Measurements from ENCODE around the gene PIGQ. TPM values are rescaled to one million over a fixed set of nuclear protein-coding genes. Genes with fewer than 3 reads are reported as not detected.

Gene PIGQ
- total RNA-seq, 1 donor from 2014 or later: 53.1 TPM

DNA sequence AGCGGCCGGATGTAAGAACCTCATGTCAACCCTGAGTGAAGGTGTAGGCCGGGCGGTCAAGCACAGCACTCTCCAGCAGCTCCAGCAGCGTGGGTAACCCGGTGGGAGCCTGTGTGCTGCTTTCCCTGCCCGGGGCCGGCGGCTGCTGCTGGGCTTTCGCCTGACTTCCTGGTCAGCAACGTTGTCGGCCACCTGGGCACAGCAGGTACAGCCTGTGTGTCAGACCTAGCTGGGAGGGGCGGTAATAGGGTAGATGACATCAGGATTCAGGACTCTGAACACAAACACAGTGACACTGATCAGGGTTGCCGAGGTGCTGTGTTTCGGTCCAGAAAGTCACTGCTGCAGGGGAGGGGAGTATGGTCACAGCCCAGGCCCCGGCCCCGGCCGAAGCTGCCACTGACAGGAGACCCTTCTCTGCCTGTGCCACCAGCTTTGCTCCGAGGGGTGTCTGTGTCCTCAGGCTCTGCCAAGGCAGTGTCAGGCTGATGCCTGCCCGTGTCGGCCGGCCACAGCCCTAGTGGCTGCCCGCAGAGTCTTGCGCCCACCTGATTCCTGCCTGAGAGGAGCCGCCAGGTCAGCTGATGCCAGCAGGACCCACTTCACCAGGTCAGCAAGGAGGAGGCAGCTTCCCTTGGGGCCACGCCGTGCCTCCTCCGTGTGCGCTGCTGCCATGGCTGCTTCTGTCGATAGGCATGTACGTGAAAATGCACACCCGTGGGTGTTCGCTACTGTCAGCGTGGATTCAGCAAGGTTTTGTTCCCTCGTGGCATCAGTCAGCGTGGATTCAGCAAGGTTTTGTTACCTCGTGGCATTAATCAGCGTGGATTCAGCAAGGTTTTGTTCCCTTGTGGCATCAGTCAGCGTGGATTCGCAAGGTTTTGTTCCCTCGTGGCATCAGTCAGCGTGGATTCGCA is 29.3 kb downstream of the PIGQ start:
- peaks cover 12% of the 10 kb centered on the region for H3K36me3 Mint-ChIP-seq (ENCODE audit: low read depth)
- H3K27me3 Mint-ChIP-seq: no peaks in the 10 kb centered on the region
- ATAC-seq (ENCODE audit: low read depth) (no peak), DNase-seq (no peak)
- intact Hi-C loops (cut with micrococcal nuclease): no loop called here
- H3K27ac Mint-ChIP-seq: no peak overlapping the region
- no peak overlapping the region for H3K4me3 Mint-ChIP-seq
- peaks cover under 1% of the 10 kb centered on the region for H3K4me1 Mint-ChIP-seq
- ChIA-PET CTCF (interaction anchor here (0.7 kb wide), 1 partner anchor 11 kb away, joined by 3 read pairs; no protein-coding TSS in a partner anchor), POLR2A (interaction anchor here (0.6 kb wide), 1 partner anchor 882 kb away, joined by 5 read pairs; no protein-coding TSS in a partner anchor)
- H3K9me3 Mint-ChIP-seq: no peaks in the 10 kb centered on the region
- TF ChIP-seq CTCF (IDR thresholded peaks at IDR 0.05): no peak

GRCh38 chr16:600781-601180 is 31.0 kb downstream of the PIGQ start:
- intact Hi-C loops (cut with micrococcal nuclease): no loop called here
- Mint-ChIP-seq H3K27ac (no peak overlapping the region), H3K36me3 (ENCODE audit: low read depth) (peaks cover 15% of the 10 kb centered on the region), H3K9me3 (no peaks in the 10 kb centered on the region), H3K4me1 (no peaks in the 10 kb centered on the region), H3K4me3 (no peak overlapping the region), H3K27me3 (no peaks in the 10 kb centered on the region)
- ChIA-PET POLR2A (no interaction called here), CTCF (no interaction called here)
- DNase-seq (no peak), ATAC-seq (ENCODE audit: low read depth) (no peak)
- TF ChIP-seq CTCF (IDR thresholded peaks at IDR 0.05): no peak

- Mint-ChIP-seq H3K9me3 (peaks cover 3% of the 10 kb centered on the region), H3K4me1 (peaks cover 6% of the 10 kb centered on the region), H3K36me3 (ENCODE audit: low read depth) (peaks cover 7% of the 10 kb centered on the region), H3K27ac (no peak overlapping the region), H3K27me3 (no peaks in the 10 kb centered on the region), H3K4me3 (no peak overlapping the region)
- ATAC-seq (ENCODE audit: low read depth): no peak
- ChIA-PET POLR2A (no interaction called here), CTCF (interaction anchor here (0.7 kb wide), 1 partner anchor 163 kb away, joined by 3 read pairs; no protein-coding TSS in a partner anchor)
- DNase-seq: no peak
- no peak for TF ChIP-seq CTCF (IDR thresholded peaks at IDR 0.05)
- intact Hi-C loops (cut with micrococcal nuclease): no loop called here
Observed at GRCh38 chr16:603933-604332, 34.2 kb downstream of the PIGQ start.

- Mint-ChIP-seq H3K9me3 (peaks cover 3% of the 10 kb centered on the region), H3K27me3 (no peaks in the 10 kb centered on the region), H3K36me3 (ENCODE audit: low read depth) (peaks cover 6% of the 10 kb centered on the region), H3K27ac (no peak overlapping the region), H3K4me1 (peaks cover 14% of the 10 kb centered on the region), H3K4me3 (no peak overlapping the region)
- DNase-seq (no peak), ATAC-seq (ENCODE audit: low read depth) (no peak)
- intact Hi-C loops (cut with micrococcal nuclease): no loop called here
- ChIA-PET CTCF (no interaction called here), POLR2A (no interaction called here)
- no peak for TF ChIP-seq CTCF (IDR thresholded peaks at IDR 0.05)
Observed at GRCh38 chr16:606656-607307, 37.0 kb downstream of the PIGQ start.

DNA sequence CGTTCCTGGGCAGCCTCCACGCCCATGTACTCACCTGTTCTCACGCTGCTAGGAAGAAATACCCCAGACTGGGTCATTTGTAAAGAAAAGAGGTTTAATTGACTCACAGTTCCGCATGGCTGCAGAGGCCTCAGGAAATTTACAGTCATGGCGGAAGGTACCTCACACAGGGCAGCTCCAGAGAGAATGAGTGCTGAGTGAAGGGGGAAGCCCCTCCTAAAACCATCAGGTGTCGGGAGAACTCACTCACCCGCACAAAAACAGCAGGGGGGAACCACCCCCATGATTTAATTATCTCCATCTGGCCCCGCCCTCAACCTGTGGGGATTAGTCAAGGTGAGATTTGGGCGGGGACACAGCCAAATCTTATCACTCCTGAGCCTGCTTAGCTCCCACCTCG is 38.3 kb downstream of the PIGQ start:
- no peak overlapping the region for H3K27ac Mint-ChIP-seq
- H3K36me3 Mint-ChIP-seq (ENCODE audit: low read depth): peaks cover 6% of the 10 kb centered on the region
- no peak overlapping the region for H3K4me3 Mint-ChIP-seq
- intact Hi-C loops (cut with micrococcal nuclease): no loop called here
- peaks cover 3% of the 10 kb centered on the region for H3K9me3 Mint-ChIP-seq
- H3K4me1 Mint-ChIP-seq: peaks cover 14% of the 10 kb centered on the region
- peak; percentile 25 for ATAC-seq (ENCODE audit: low read depth)
- POLR2A ChIA-PET: interaction anchor here (0.6 kb wide), 2 partner anchors 20 to 556 kb away, joined by 5 read pairs; no protein-coding TSS in a partner anchor
- CTCF ChIA-PET: no interaction called here
- no peaks in the 10 kb centered on the region for H3K27me3 Mint-ChIP-seq
- no peak for DNase-seq
- no peak for TF ChIP-seq CTCF (IDR thresholded peaks at IDR 0.05)
